GM15510 (cell line): ENCODE data around the gene USP32.

ENCODE experiments used
- POLR2A ChIP-seq: IDR thresholded peaks from 3 replicates; pipeline ENCODE4 v1.6.1; 2011; ENCODE audit warnings: borderline replicate concordance; ENCODE audit not compliant: insufficient read length; ENCODE audit errors: extremely low read depth

Gene USP32

GRCh38 chr17:60156746-60157145 is 235.2 kb downstream of the USP32 start:
- no peak for TF ChIP-seq POLR2A

GRCh38 chr17:60155815-60156214 is 236.1 kb downstream of the USP32 start:
- no peak for TF ChIP-seq POLR2A

- no peak for TF ChIP-seq POLR2A
Measured at GRCh38 chr17:60155427-60155814, 236.5 kb downstream of the USP32 start.

- TF ChIP-seq POLR2A = no peak
Measured at GRCh38 chr17:60154616-60155426, 237.1 kb downstream of the USP32 start.

- no peak for TF ChIP-seq POLR2A
Measured at GRCh38 chr17:60153606-60154390, 238.1 kb downstream of the USP32 start.

- TF ChIP-seq POLR2A = no peak
Measured at GRCh38 chr17:60151355-60151754, 240.6 kb downstream of the USP32 start.

- no peak for TF ChIP-seq POLR2A
Measured at GRCh38 chr17:60149691-60150582, 242.0 kb downstream of the USP32 start, which contains the start of gene CA4. CA4 (plus strand) TSS chr17:60149973; CDS start chr17:60150035, 62 bp downstream.

- no peak for TF ChIP-seq POLR2A
Measured at GRCh38 chr17:60148373-60148772, 243.6 kb downstream of the USP32 start.

- no peak for TF ChIP-seq POLR2A
Measured at GRCh38 chr17:60147553-60148223, 244.2 kb downstream of the USP32 start.

- no peak for TF ChIP-seq POLR2A
Measured at GRCh38 chr17:60146206-60146605, 245.7 kb downstream of the USP32 start.

GRCh38 chr17:60145006-60145935 is 246.7 kb downstream of the USP32 start:
- no peak for TF ChIP-seq POLR2A

GRCh38 chr17:60142872-60143499 is 248.9 kb downstream of the USP32 start:
- no peak for TF ChIP-seq POLR2A
